A549 (cell line): ENCODE data around the gene RGS10. TPM values are rescaled to one million over a fixed set of nuclear protein-coding genes. Genes with fewer than 3 reads are reported as not detected.

Source experiments
- ATAC-seq, 2 experiments: fragments of 200-7000 bp in 1 of 2; fragments of >200 bp in 1 of 2; cut with Nextera tagmentation in 1 of 2; cut with Tn5 transposase in 1 of 2; 3 replicates each; pipeline versions ENCODE4 v1.8.0 to v1.9.1; 2018 to 2020; ENCODE audit warnings: mild to moderate bottlenecking in 1 of 2, moderate library complexity in 1 of 2
- CTCF ChIA-PET: fragments of 300-600 bp; sonication (Branson Sonifier 250); formaldehyde crosslinking; extraction: SDS; loops from one replicate; lab custom pipeline; 2021; ENCODE audit warnings: antibody characterized with exemption, inconsistent platforms; lab: Yijun Ruan, JAX
- POLR2A ChIA-PET: fragments of 350-600 bp; formaldehyde crosslinking; extraction: SDS; loops from one replicate; lab custom pipeline; 2021; ENCODE audit warnings: antibody characterized with exemption, inconsistent platforms; lab: Yijun Ruan, JAX
- DNase-seq, 2 experiments: peaks; one replicate each; pipeline versions ENCODE4 v3.0.0 to v3.0.0-alpha.2; 2011 to 2016; ENCODE audit warnings: low read depth in 1 of 2, low spot score in 1 of 2
- FAIRE-seq: peaks from 2 replicates; lab custom pipeline; 2011; peaks lifted over from hg19 to GRCh38; lab: Jason Lieb, UNC
- H3K27ac ChIP-seq, 2 experiments: fragments of >200 bp; sonication (Bioruptor Twin); formaldehyde crosslinking; 3 replicates each; pipeline ENCODE4 v1.5.1; 2016 to 2017
- H3K4me1 ChIP-seq: fragments of >200 bp; sonication (Bioruptor Twin); formaldehyde crosslinking; 3 replicates; pipeline ENCODE4 v1.6.1; 2016
- H3K4me2 ChIP-seq: fragments of >200 bp; sonication (Bioruptor Twin); formaldehyde crosslinking; 3 replicates; pipeline ENCODE4 v1.6.1; 2016
- H3K4me3 ChIP-seq: fragments of >200 bp; sonication (Bioruptor Twin); formaldehyde crosslinking; 3 replicates; pipeline ENCODE4 v1.5.1; 2016
- H3K9me3 ChIP-seq: fragments of >200 bp; sonication (Bioruptor Twin); formaldehyde crosslinking; 3 replicates; pipeline ENCODE4 v1.6.1; 2016
- CBX8 ChIP-seq: fragments of 200-600 bp; sonication (generic); IDR thresholded peaks from 2 replicates; pipeline ENCODE4 v1.6.1; 2016
- CEBPB ChIP-seq, 2 experiments: fragments of >200 bp in 1 of 2; sonication (Bioruptor Twin) in 1 of 2; formaldehyde crosslinking in 1 of 2; IDR thresholded peaks; 2 replicates each; pipeline ENCODE4 v1.6.1; 2012 to 2016
- CHD2 ChIP-seq: fragments of 150-350 bp; IDR thresholded peaks from 2 replicates; pipeline ENCODE4 v1.6.1; 2014; ENCODE audit warnings: low read length; ENCODE audit not compliant: partially characterized antibody
- CHD4 ChIP-seq: fragments of 200-600 bp; sonication (generic); IDR thresholded peaks from 2 replicates; pipeline ENCODE4 v1.6.1; 2016; ENCODE audit warnings: antibody characterized with exemption, mild to moderate bottlenecking, borderline replicate concordance
- EHMT2 ChIP-seq: fragments of 200-600 bp; sonication (generic); IDR thresholded peaks from 2 replicates; pipeline ENCODE4 v1.6.1; 2016; ENCODE audit warnings: antibody characterized with exemption, low read depth, mild to moderate bottlenecking, moderate library complexity
- EP300 ChIP-seq, 2 experiments: fragments of >200 bp; sonication (Bioruptor Twin); formaldehyde crosslinking; IDR thresholded peaks; 2 replicates in 1 of 2; 3 replicates in 1 of 2; pipeline ENCODE4 v1.6.1; 2016 to 2017
- ESRRA ChIP-seq: fragments of 150-350 bp; IDR thresholded peaks from 2 replicates; pipeline ENCODE4 v1.6.1; 2014; ENCODE audit warnings: mild to moderate bottlenecking, low read length, borderline replicate concordance
- FOSL2 ChIP-seq, 2 experiments: fragments of 450-650 bp in 1 of 2; fragments of >200 bp in 1 of 2; sonication (Bioruptor Twin) in 1 of 2; formaldehyde crosslinking; IDR thresholded peaks; 2 replicates each; pipeline versions ENCODE4 v1.5.0 to v1.6.1; 2016 to 2020; ENCODE audit warnings: mild to moderate bottlenecking in 1 of 2, moderate library complexity in 1 of 2
- FOXS1 ChIP-seq: fragments of 250-450 bp; sonication (Bioruptor Pico); IDR thresholded peaks from 2 replicates; pipeline ENCODE4 v1.5.0; 2020; ENCODE audit warnings: mild to moderate bottlenecking, moderate library complexity
- HOXB13 ChIP-seq: fragments of 250-450 bp; sonication (Bioruptor Pico); IDR thresholded peaks from 2 replicates; pipeline ENCODE4 v1.5.0; 2020; ENCODE audit warnings: low read depth, mild to moderate bottlenecking, moderate library complexity
- HOXB5 ChIP-seq: fragments of 250-450 bp; sonication (Bioruptor Pico); IDR thresholded peaks from 2 replicates; pipeline ENCODE4 v1.5.0; 2020; ENCODE audit warnings: mild to moderate bottlenecking, moderate library complexity
- JUN ChIP-seq, 2 experiments: fragments of >200 bp; sonication (Bioruptor Twin); formaldehyde crosslinking; IDR thresholded peaks; 2 replicates in 1 of 2; 3 replicates in 1 of 2; pipeline ENCODE4 v1.6.1; 2016 to 2017
- JUNB ChIP-seq: fragments of >200 bp; sonication (Bioruptor Twin); formaldehyde crosslinking; IDR thresholded peaks from 2 replicates; pipeline ENCODE4 v1.6.1; 2016
- KDM5A ChIP-seq: fragments of 200-600 bp; sonication (generic); IDR thresholded peaks from 2 replicates; pipeline ENCODE4 v1.6.1; 2016; ENCODE audit warnings: antibody characterized with exemption, mild to moderate bottlenecking
- MAFK ChIP-seq: fragments of 450-650 bp; IDR thresholded peaks from 2 replicates; pipeline ENCODE4 v1.6.1; 2014; ENCODE audit not compliant: partially characterized antibody
- MYC ChIP-seq: IDR thresholded peaks from 2 replicates; pipeline ENCODE4 v1.6.1; 2012; ENCODE audit warnings: mild to moderate bottlenecking, inconsistent platforms, low read length, improper control_type of control experiment, borderline replicate concordance
- NFE2L2 ChIP-seq: fragments of 150-350 bp; conservative IDR thresholded peaks from 2 replicates; pipeline ENCODE4 v1.6.1; 2014; ENCODE audit warnings: low read length
- PHF8 ChIP-seq: fragments of 200-600 bp; sonication (generic); IDR thresholded peaks from 2 replicates; pipeline ENCODE4 v1.6.1; 2016; ENCODE audit warnings: low read depth, mild to moderate bottlenecking, antibody characterized with exemption, moderate library complexity, borderline replicate concordance
- POLR2A ChIP-seq: IDR thresholded peaks from 2 replicates; pipeline ENCODE4 v1.6.1; 2012; ENCODE audit warnings: mild to moderate bottlenecking, low read length
- POLR2AphosphoS2 ChIP-seq: conservative IDR thresholded peaks from 2 replicates; pipeline ENCODE4 v1.6.1; 2012; ENCODE audit warnings: low read length, improper control_type of control experiment, inconsistent platforms
- RAD21 ChIP-seq, 2 experiments: fragments of >200 bp in 1 of 2; sonication (Bioruptor Twin) in 1 of 2; formaldehyde crosslinking in 1 of 2; IDR thresholded peaks in 1 of 2; conservative IDR thresholded peaks in 1 of 2; 2 replicates in 1 of 2; 3 replicates in 1 of 2; pipeline ENCODE4 v1.6.1; 2012 to 2018; ENCODE audit warnings: inconsistent platforms in 1 of 2
- RARB ChIP-seq: fragments of 250-450 bp; sonication (Bioruptor Pico); IDR thresholded peaks from 2 replicates; pipeline ENCODE4 v1.8.0; 2021; ENCODE audit warnings: mild to moderate bottlenecking, moderate library complexity
- RFX5 ChIP-seq: fragments of 450-650 bp; IDR thresholded peaks from 2 replicates; pipeline ENCODE4 v1.7.1; 2014; ENCODE audit warnings: antibody characterized with exemption, mild to moderate bottlenecking, moderate library complexity
- SMC3 ChIP-seq: fragments of >200 bp; sonication (Bioruptor Twin); formaldehyde crosslinking; IDR thresholded peaks from 3 replicates; pipeline ENCODE4 v1.6.1; 2018; ENCODE audit warnings: inconsistent platforms
- SREBF2 ChIP-seq: fragments of 450-650 bp; IDR thresholded peaks from 2 replicates; pipeline ENCODE4 v1.6.1; 2014; ENCODE audit warnings: mild to moderate bottlenecking, moderate library complexity
- TFCP2L1 ChIP-seq: fragments of 250-450 bp; sonication (Bioruptor Pico); IDR thresholded peaks from 2 replicates; pipeline ENCODE4 v1.5.0; 2021; ENCODE audit warnings: mild to moderate bottlenecking
- WGBS: methylation state at CpG from one replicate; pipeline ENCODE4 v1.1.6; 2017; ENCODE audit errors: missing lambda C conversion rate; 5-methylcytosine and 5-hydroxymethylcytosine counted together
- polyA plus RNA-seq, 4 experiments: library from polyadenylated mRNA; depleted of rRNA in 3 of 4; stranded (reverse); fragments of >200 nt; fragmentation: RNase III in 1 of 4; extraction: RNeasy Plus Mini Kit Qiagen cat#74134 plus additional on column Dnase treatment in 1 of 4; gene quantifications; 2 replicates in 3 of 4; 3 replicates in 1 of 4; pipeline ENCODE4 v1.2.3, GENCODE V29; 2011 to 2017
- TF ChIP-seq, protein P1 (sequence below): fragments of >200 bp; sonication (Bioruptor Twin); formaldehyde crosslinking; IDR thresholded peaks from 2 replicates; pipeline ENCODE4 v1.6.1; 2016
- TF ChIP-seq, protein P2 (sequence below): fragments of 250-450 bp; sonication (Bioruptor Pico); IDR thresholded peaks from 2 replicates; pipeline ENCODE4 v1.5.0; 2021; ENCODE audit warnings: mild to moderate bottlenecking, moderate library complexity, borderline replicate concordance
- TF ChIP-seq, protein P3 (sequence below): fragments of >200 bp; sonication (Bioruptor Twin); formaldehyde crosslinking; IDR thresholded peaks from 3 replicates; pipeline ENCODE4 v1.6.1; 2016
- TF ChIP-seq, protein P4 (sequence below): fragments of 200-600 bp; sonication (generic); IDR thresholded peaks from 2 replicates; pipeline ENCODE4 v1.6.1; 2016; ENCODE audit warnings: antibody characterized with exemption, mild to moderate bottlenecking, moderate library complexity
- TF ChIP-seq, protein P5 (sequence below): IDR thresholded peaks from 2 replicates; pipeline ENCODE4 v1.6.1; 2012; ENCODE audit warnings: low read depth, borderline replicate concordance
- TF ChIP-seq, protein P6 (sequence below): fragments of 250-450 bp; sonication (Bioruptor Pico); IDR thresholded peaks from 2 replicates; pipeline ENCODE4 v1.5.0; 2020; ENCODE audit warnings: low read depth, mild to moderate bottlenecking, moderate library complexity

The RGS10 gene
- polyA plus RNA-seq, 2 of the 4 experiments (the other 2 are of a cell fraction): 39.7 to 46.4 TPM

DNA sequence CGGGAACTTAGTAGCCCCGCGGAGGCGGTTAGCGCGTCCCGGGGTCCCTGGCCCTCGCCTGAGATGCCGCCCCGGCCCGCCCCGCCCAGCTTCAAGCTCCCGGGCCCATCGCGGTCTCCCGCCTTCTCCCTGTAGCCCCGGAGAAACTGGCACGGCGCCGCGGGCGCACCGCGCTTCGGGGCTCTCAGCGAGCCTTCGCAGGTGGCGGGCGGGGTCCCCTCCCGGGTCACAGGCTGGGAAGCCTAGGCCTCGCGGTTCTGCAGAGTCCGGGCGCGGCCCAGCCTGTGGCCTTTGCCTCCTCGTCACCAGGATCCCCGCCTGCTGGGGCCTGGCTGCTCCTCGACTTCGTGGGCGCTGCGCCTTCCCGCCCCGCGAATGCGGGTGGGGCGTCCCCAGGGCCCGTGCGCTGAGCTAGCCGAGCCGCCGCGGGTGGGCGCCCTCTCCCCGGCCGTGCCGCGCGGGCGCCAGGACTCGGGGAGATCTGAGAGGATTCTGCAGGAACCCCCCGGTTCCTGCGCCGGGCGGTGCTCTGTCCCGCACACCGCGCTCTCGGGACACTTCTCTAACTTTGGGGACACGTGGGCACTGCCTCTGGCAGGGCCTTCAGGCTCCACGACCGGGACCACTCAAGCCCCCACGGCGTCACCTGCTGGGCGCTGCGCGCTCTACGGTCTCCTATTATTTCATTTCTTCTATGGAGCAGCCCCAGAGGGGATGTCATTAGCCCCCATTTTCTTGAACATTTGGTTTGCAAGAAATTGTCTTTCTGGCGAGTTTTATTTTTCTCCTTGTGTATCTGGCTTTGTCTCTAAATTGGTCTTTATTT, 682 bp upstream of the RGS10 start:
- Histone ChIP-seq H3K4me3 (peak overlapping the region; percentile 78), H3K27ac (peak overlapping the region; percentile 95 to 98), H3K4me1 (peaks cover 20% of the 10 kb centered on the region), H3K9me3 (no peaks in the 10 kb centered on the region), H3K4me2 (peak overlapping the region; percentile 98)
- ChIA-PET POLR2A (interaction anchor here (0.7 to 1.6 kb wide), 7 partner anchors 12 to 349 kb away, joined by 3 to 9 read pairs (median 4); partner anchors contain the start of genes BAG3, GRK5 and SEC23IP), CTCF (interaction anchor here (0.6 to 4.0 kb wide), 31 partner anchors 8 to 964 kb away, joined by 3 to 49 read pairs (median 3); partner anchors contain the start of gene GRK5)
- peak; percentile 69 to 75 for DNase-seq
- peak; percentile 78 to 80 for ATAC-seq
- FAIRE-seq: no peak
- 3% methylated on average over 23 of the region's 78 CpGs for WGBS
- peak; percentile 67 for TF ChIP-seq PHF8
- no peak for TF ChIP-seq CBX8
- TF ChIP-seq, protein P1, sequence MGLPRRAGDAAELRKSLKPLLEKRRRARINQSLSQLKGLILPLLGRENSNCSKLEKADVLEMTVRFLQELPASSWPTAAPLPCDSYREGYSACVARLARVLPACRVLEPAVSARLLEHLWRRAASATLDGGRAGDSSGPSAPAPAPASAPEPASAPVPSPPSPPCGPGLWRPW: no peak
- TF ChIP-seq, protein P2, sequence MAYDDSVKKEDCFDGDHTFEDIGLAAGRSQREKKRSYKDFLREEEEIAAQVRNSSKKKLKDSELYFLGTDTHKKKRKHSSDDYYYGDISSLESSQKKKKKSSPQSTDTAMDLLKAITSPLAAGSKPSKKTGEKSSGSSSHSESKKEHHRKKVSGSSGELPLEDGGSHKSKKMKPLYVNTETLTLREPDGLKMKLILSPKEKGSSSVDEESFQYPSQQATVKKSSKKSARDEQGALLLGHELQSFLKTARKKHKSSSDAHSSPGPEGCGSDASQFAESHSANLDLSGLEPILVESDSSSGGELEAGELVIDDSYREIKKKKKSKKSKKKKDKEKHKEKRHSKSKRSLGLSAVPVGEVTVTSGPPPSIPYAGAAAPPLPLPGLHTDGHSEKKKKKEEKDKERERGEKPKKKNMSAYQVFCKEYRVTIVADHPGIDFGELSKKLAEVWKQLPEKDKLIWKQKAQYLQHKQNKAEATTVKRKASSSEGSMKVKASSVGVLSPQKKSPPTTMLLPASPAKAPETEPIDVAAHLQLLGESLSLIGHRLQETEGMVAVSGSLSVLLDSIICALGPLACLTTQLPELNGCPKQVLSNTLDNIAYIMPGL: peak; percentile 35; the same call in 1 of the 2 replicates
- TF ChIP-seq RAD21 (conservative IDR thresholded peaks at IDR 0.05 in 1 of 2, IDR thresholded peaks at IDR 0.05 in 1 of 2): peak; percentile 41 to 61
- TF ChIP-seq CHD2: no peak
- no peak for TF ChIP-seq NFE2L2
- no peak for TF ChIP-seq ESRRA
- TF ChIP-seq HOXB5 (CRISPR knock-in tag): no peak
- no peak for TF ChIP-seq MAFK
- TF ChIP-seq HOXB13 (CRISPR knock-in tag): no peak
- no peak for TF ChIP-seq CEBPB (IDR thresholded peaks at IDR 0.05)
- TF ChIP-seq, protein P3, sequence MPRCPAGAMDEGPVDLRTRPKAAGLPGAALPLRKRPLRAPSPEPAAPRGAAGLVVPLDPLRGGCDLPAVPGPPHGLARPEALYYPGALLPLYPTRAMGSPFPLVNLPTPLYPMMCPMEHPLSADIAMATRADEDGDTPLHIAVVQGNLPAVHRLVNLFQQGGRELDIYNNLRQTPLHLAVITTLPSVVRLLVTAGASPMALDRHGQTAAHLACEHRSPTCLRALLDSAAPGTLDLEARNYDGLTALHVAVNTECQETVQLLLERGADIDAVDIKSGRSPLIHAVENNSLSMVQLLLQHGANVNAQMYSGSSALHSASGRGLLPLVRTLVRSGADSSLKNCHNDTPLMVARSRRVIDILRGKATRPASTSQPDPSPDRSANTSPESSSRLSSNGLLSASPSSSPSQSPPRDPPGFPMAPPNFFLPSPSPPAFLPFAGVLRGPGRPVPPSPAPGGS: no peak
- TF ChIP-seq, protein P4, sequence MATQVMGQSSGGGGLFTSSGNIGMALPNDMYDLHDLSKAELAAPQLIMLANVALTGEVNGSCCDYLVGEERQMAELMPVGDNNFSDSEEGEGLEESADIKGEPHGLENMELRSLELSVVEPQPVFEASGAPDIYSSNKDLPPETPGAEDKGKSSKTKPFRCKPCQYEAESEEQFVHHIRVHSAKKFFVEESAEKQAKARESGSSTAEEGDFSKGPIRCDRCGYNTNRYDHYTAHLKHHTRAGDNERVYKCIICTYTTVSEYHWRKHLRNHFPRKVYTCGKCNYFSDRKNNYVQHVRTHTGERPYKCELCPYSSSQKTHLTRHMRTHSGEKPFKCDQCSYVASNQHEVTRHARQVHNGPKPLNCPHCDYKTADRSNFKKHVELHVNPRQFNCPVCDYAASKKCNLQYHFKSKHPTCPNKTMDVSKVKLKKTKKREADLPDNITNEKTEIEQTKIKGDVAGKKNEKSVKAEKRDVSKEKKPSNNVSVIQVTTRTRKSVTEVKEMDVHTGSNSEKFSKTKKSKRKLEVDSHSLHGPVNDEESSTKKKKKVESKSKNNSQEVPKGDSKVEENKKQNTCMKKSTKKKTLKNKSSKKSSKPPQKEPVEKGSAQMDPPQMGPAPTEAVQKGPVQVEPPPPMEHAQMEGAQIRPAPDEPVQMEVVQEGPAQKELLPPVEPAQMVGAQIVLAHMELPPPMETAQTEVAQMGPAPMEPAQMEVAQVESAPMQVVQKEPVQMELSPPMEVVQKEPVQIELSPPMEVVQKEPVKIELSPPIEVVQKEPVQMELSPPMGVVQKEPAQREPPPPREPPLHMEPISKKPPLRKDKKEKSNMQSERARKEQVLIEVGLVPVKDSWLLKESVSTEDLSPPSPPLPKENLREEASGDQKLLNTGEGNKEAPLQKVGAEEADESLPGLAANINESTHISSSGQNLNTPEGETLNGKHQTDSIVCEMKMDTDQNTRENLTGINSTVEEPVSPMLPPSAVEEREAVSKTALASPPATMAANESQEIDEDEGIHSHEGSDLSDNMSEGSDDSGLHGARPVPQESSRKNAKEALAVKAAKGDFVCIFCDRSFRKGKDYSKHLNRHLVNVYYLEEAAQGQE: no peak
- no peak for TF ChIP-seq CHD4
- TF ChIP-seq POLR2A: peak; percentile 29; the same call in 1 of the 2 replicates
- no peak for TF ChIP-seq SREBF2
- no peak for TF ChIP-seq FOXS1 (CRISPR knock-in tag)
- no peak for TF ChIP-seq RARB (CRISPR knock-in tag)
- TF ChIP-seq POLR2AphosphoS2: no peak
- TF ChIP-seq FOSL2 (IDR thresholded peaks at IDR 0.05): no peak
- no peak for TF ChIP-seq FOSL2 (CRISPR knock-in tag; IDR thresholded peaks at IDR 0.05)
- peak; percentile 80 for TF ChIP-seq SMC3
- no peak for TF ChIP-seq RFX5
- TF ChIP-seq JUNB: no peak
- no peak for TF ChIP-seq EHMT2
- TF ChIP-seq, protein P5, sequence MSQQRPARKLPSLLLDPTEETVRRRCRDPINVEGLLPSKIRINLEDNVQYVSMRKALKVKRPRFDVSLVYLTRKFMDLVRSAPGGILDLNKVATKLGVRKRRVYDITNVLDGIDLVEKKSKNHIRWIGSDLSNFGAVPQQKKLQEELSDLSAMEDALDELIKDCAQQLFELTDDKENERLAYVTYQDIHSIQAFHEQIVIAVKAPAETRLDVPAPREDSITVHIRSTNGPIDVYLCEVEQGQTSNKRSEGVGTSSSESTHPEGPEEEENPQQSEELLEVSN: peak; percentile 70; the same call in 1 of the 2 replicates
- no peak for TF ChIP-seq KDM5A
- TF ChIP-seq, protein P6, sequence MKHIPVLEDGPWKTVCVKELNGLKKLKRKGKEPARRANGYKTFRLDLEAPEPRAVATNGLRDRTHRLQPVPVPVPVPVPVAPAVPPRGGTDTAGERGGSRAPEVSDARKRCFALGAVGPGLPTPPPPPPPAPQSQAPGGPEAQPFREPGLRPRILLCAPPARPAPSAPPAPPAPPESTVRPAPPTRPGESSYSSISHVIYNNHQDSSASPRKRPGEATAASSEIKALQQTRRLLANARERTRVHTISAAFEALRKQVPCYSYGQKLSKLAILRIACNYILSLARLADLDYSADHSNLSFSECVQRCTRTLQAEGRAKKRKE: no peak
- peak in 1 of 2 experiments; percentile 59; a peak in 2 of 5 replicates for TF ChIP-seq JUN (IDR thresholded peaks at IDR 0.05)
- no peak for TF ChIP-seq EP300 (IDR thresholded peaks at IDR 0.05)
- no peak for TF ChIP-seq MYC
- TF ChIP-seq TFCP2L1 (CRISPR knock-in tag): no peak
